ENCODE results near the gene GPR137C.

The GPR137C gene

GRCh38 chr14:52683985-52684520 lies 131.4 kb downstream of the GPR137C start:
- no peak for DNase-seq (ENCODE audit: low spot score)

- DNase-seq (ENCODE audit: low spot score), result no peak
Measured at GRCh38 chr14:52686176-52686575, 133.5 kb downstream of the GPR137C start.

Measured in left forelimb (tissue), 1 donor.